ENCODE data around the gene MISP3. TPM values are rescaled to one million over a fixed set of nuclear protein-coding genes. Genes with fewer than 3 reads are reported as not detected.

The MISP3 gene
- total and polyA plus RNA-seq, 9 of the 15 experiments (the other 6 are each of a cell fraction or from before 2014, with no cell fraction given): 0.25 to 5.6 (median 1.6) TPM

DNA sequence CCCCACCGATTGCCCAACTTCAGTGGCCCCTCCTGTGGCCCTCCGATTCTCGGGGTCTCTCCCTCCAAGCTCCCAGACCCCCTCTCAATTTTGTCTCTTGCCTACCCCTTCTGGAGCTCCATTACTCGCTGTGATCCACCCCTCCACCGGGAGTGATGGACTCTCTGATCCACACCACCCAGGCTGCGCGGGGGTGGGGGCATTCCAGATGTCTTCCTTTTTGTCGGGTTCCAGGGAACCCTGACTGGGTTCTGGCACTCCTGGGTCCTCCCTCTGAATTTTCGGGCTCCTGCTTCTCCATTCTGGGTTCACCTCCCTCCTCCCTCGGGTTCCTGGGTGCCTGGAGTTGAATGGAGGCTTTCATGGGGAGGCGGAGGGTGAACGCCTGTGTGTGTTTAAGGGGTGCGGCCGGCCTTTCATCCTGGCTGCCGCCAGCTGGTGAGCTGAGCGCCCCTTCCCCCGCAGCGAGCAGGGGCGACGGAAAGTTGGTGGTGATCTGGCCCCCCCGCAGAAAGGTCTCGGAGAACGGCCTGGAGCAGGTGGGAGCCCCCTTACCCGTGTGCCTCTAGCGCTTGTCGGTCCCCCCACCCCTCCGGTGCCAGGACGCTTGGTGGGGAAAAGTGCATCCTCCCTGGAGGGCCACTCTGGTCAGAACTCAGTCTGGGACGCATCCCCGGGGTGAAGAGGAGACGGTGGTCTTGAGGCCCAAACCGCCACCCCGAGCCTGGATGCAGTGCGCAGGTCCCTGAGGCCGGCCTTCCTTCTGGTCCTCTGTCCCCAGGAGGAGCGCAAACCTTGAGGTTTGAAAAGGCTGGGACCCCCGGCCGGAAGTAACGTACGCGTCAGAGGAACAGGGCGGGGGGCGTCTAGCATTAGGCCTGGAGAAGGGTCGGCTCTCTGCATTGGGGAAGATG is 1.6 kb downstream of the MISP3 start (continued):
- TF ChIP-seq ZC3H4 (CRISPR knock-in tag; IDR thresholded peaks at IDR 0.05; ENCODE audit: borderline replicate concordance): 0 out of 2 replicates have a peak, but pooled peaks have one; percentile 32
- TF ChIP-seq SIN3A (IDR thresholded peaks at IDR 0.05; ENCODE audit: borderline replicate concordance in 2 of 2, control insufficient read depth in 1 of 2, low read depth in 2 of 2, low read length in 2 of 2): peak in 1 of 2 experiments; percentile 21; a peak in 1 of 4 replicates
- no peak for TF ChIP-seq HDAC2 (IDR thresholded peaks at IDR 0.05)
- TF ChIP-seq, protein P1, sequence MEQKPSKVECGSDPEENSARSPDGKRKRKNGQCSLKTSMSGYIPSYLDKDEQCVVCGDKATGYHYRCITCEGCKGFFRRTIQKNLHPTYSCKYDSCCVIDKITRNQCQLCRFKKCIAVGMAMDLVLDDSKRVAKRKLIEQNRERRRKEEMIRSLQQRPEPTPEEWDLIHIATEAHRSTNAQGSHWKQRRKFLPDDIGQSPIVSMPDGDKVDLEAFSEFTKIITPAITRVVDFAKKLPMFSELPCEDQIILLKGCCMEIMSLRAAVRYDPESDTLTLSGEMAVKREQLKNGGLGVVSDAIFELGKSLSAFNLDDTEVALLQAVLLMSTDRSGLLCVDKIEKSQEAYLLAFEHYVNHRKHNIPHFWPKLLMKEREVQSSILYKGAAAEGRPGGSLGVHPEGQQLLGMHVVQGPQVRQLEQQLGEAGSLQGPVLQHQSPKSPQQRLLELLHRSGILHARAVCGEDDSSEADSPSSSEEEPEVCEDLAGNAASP (IDR thresholded peaks at IDR 0.05): no peak
- no peak for TF ChIP-seq ZBTB5 (IDR thresholded peaks at IDR 0.05)
- no peak for TF ChIP-seq ZNF79 (CRISPR knock-in tag; IDR thresholded peaks at IDR 0.05; ENCODE audit: low read depth)
- no peak for TF ChIP-seq SNIP1 (IDR thresholded peaks at IDR 0.05; ENCODE audit: low read depth)
- TF ChIP-seq CREB1 (IDR thresholded peaks at IDR 0.05): 0 out of 2 replicates have a peak, but pooled peaks have one; percentile 0
- no peak for TF ChIP-seq CREB1 (CRISPR knock-in tag; IDR thresholded peaks at IDR 0.05)
- no peak for TF ChIP-seq POLR2AphosphoS2 (IDR thresholded peaks at IDR 0.05; ENCODE audit: low read length)
- peak; percentile 30 to 42; a peak in 3 of 4 replicates for TF ChIP-seq NRF1 (conservative IDR thresholded peaks at IDR 0.05 in 1 of 2, IDR thresholded peaks at IDR 0.05 in 1 of 2)
- no peak for TF ChIP-seq RBM25 (IDR thresholded peaks at IDR 0.05; ENCODE audit: low read depth, low read length, severe bottlenecking)
